ENCODE data around the gene STARD9.

Gene STARD9

DNA sequence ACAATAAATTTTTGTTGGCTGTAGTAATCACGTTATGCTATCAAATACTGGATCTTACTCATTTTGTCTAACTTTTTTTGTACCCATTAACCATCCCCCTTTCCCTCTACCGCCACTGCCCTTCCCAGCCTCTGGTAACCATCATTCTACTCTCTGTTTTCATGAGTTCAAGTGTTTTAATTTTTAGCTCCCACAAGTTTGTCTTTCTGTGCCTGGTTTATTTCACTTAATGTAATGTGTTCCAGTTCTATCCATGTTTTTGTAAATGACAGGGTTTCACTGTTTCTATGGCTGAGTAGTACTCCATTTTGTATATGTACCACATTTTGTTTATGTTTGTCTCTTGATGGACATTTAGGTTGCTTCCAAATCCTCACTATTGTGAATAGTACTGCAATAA is 52.1 kb downstream of the STARD9 start:
- no peak for DNase-seq

DNA sequence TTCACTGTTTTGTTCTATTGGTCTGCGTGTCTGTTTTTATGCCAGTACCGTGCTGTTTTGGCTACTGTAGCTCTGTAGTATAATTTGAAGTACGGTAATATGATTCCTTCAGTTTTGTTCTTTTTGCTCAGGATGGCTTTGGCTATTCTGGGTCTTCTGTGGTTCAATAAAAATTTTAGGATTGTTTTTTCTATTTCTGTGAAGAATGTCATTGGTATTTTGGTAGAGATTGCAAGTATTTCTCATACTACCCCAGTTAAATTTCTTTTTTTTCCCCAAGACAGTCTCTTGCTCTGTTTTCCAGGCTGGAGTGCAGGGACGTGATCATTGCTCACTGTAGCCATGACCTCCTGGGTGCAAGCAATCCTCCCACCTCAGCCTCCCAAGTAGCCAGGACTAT is 53.4 kb downstream of the STARD9 start:
- DNase-seq = no peak

DNA sequence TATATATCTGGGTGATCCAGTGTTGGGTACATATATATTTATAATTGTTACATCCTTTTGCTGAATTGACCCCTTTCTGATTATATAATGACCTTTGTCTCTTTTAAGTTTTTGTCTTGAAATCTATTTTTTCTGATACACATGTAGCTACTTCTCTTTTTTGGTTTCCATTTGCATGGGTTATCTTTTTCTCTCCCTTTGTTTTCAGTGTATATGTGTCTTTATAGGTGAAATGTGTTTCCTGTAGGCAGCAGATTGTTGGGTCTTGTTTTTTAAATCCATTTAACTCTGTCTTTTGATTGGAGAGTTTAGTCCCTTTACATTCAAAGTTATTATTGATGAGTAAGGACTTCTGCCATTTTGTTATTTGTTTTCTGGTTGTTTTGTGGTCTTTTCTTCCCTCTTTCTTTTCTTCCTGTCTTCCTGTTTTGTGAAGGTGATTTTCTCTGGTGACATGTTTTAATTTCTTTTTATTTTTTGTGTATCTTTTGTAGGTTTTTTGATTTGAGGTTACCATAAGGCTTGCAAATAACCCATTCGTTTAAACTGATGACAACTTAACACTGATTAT is 56.8 kb downstream of the STARD9 start:
- DNase-seq = no peak

DNA sequence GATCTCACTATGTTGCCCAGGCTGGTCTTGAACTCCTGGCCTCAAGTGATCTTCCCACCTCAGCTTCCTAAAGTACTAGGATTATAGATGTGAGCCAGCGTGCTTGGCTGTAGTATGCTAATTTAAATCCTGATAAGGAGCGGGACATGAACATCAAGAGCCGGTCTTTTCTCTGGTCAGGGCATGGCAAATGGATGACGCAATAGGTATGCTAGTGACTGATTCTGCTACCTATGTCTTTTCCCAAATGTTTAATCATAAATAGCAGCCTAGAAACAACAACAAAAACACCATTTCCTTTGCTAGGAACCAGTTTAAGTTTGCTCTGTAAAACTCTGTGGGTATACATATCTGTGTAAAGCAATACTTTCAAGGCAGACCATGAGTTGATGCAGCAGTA is 64.7 kb downstream of the STARD9 start:
- DNase-seq = no peak

DNA sequence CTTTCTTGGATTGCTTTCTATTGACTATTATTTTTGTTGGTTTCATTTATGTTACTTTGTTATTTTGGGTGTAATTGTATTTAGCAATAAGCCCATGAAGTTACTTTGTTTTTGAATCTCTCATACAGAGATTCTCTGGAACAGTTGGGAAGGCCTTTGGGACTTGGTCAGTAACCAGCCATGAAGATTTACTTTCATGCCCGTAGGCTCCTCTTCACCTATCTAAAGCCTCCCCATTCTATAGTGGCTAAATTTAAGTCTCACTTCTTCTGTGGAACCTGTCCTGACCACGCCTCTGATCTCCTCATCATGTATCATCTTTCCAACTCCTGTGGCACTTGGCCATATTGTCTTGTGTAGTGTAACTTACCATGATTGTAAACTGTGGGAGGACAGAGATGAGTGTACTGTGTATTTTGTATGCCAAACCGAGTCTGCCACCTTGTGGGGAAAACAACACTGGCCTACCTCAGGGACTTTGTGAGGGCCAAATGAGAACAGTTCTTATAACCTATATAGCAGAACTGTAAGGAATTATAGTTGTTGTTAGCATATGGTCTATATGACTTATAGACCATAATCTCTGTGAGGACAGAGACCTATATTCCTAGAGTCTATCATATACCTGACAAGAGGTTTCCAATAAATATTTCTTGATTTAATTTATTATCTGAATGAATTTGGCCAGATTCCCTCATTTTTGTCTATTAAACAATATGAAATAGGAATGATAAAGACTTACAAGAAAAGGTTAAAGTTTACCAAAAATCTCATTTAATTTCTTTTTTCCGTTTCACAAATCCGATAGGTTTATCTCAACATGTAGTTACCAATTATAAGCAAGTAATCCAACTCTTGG is 75.0 kb downstream of the STARD9 start:
- DNase-seq = peak; percentile 71 to 81 (median 74)

DNA sequence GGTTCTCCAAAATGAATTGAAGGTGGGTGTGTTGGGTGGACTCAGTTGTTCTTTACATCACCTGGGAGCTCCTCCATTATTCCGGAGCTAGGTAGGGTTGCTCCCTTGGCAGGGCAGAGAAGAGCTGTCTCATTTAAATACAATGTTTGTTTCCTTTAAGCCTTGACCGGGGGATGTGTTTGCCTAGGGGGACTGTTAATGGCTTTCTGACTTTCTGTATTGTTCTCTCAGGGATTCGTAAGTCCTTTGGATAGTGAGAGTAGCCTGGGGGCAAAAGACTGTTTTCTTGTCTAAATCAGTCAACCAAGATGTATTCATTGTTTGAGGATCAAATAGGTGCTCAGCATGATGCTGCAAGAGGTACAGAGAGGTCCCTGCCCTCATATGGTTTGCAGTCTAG is 90.4 kb downstream of the STARD9 start:
- DNase-seq = no peak

DNA sequence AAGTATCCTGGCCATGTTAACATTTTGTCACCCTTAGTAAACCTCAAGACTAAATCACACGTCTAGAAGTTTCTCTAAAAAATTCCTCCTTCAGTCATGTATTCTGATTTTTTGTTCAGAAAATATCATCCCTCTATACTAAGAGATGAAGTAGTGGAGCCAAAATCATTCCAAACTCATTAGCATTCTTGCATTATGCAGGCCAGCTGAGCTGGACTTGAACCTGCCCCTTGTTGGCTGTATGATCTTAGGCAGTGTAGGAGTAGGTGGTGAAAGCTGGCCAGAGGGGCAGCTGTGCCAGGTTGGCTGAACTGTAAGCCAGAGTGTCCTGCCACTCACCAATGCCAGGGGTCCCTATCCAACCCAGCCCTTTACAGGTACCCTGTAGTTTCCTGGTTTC is 92.4 kb downstream of the STARD9 start:
- no peak for DNase-seq

DNA sequence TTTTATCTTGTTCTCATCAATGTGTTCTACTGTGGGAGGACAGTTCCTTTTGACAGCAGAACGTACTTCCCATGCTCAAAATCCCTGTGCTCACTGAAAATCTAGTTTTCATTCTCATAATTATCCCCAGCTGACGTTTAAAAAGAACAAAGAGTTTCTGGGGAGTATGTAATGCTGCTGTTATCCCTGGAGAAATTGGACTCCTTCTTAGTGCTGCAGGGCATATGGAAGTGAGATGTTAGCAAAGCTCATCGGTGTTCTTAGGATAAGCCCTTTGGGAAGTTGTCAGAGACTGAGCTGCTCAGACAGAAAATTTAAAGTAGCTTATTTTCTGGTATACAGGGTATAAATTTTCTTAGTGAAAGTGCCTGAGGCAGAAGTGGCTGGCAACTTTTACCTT is 95.0 kb downstream of the STARD9 start:
- DNase-seq = no peak

DNA sequence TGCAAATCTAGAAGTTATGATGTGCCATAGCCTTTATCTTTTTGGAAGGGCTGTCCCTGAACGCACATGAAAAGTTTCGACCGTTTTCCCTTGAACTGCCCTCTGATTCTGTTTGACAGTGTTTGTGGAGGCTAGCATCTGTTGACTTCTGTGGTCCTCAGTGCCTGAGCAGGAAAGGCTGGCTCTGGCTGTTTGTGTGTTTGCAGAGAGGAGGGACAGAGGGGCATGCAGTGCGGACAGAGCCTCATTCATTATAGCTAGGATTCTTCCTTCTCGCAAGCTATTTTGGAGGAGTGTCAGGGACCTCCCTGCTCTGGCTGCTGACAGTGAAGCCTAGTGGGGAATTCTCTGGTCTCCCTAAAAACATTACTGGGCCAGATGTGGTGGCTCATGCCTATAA is 97.0 kb downstream of the STARD9 start:
- DNase-seq = no peak

DNA sequence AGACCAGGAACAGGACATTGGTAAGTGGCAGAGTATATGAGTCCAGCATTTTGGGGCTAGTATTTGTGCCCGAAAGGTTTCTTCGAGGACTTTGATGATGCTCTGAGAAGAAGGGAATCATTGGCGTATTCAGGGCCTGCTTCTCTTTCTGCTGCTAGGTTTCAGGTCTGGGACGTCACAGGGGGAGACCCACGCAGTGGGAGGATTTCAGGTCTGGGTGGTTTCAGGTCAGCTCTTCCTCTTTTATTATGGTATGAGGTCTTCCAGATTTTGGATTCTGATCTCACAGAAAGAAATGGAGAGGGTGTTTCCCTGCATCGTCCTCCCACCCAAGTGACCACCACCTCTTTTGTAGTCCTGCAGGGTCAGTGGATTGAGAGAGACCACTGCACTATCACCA is 99.1 kb downstream of the STARD9 start:
- no peak for DNase-seq

DNA sequence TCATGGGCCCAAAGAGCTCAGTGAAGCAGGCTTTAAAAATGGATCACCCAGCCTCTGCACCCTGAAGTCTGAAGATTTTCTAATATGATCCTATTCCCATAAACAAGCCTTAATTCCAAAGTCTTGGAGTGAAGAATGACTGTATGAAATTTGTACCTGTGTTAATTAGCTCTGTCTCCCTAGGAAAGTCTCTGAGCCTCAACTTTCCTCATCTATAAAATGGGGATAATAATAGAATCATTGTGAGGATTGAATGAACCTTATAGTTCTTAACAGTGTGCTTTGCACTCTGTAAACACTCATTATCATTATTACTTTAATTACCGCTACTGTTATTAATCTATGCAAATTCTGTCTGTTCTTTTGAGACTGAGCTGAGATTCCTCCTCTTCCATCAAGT is 99.6 kb downstream of the STARD9 start:
- DNase-seq = no peak

DNA sequence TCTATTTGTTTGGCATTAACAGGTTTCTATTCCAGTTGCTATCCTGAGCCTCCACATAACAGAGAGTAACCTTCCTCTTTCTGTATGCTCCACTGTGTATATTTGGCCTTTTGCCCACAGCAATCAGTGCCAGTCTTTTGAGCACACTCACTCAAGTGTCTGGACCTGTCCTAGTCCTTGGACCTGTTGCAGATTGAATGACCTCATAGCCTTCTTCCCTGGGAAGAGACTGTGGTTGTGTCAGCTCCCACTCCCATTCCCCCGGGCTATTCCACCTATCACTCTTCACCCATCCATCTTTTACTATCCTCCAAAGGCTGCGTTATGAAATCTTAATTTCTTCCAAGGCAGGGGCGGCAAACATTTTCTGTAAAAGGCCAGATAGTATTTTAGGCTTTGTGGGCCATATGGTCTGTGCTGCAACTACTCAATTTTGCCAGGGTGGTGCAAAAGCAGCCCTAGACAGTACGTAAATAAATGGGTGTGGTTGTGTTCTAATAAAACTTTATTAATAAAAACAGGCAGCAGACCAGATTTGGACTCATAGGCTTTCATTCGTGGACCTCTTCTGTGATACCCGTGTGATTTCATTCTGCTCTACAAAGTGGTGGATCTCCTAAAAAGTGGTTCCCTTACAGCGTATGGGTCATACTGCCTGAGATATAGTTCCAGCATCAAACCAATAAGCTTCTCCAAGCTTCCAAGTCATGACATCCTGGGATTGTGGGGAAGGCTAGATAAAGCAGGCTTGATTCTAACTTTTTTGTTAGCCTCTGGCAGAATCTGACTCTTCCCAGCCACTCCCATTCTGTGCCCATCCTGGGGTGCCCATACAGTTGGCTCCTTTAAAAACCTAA is 104.1 kb downstream of the STARD9 start:
- DNase-seq = peak in 2 of 4 experiments; percentile 7 to 15

DNA sequence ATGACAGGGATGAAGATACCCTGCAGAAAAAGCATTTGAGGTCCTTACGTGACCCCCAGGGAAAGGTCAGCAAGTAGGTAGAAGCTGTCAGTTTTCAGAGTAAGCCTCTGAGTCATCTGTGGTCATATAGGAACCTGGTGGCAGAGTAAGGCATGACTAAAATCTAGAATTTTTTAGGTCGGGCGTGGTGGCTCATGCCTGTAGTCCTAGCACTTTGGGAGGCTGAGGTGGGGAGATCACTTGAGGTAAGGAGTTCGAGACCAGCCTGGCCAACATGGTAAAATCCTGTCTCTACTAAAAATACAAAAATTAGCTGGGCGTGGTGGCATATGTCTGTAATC is 104.7 kb downstream of the STARD9 start:
- peak in 1 of 4 experiments; percentile 9 for DNase-seq

DNA sequence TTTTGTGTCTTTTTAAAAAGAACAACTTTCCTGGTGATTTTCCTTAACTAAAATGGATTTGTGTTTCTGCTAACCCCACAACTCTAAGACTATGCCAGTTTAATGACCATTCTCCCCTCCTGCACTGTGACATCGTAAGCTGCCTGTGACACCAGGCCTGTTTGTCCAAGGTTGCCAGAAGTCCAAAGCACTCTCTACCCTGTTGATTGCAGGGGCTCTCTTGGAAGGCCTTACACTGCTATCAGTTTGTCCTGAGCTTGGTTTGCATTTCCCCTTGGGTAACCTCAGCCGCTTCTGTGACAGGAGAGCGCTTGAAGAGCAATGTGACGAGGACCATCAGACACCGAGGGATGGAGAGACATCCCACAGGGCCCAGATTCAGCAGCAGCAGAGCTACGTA is 105.7 kb downstream of the STARD9 start:
- DNase-seq = no peak

DNA sequence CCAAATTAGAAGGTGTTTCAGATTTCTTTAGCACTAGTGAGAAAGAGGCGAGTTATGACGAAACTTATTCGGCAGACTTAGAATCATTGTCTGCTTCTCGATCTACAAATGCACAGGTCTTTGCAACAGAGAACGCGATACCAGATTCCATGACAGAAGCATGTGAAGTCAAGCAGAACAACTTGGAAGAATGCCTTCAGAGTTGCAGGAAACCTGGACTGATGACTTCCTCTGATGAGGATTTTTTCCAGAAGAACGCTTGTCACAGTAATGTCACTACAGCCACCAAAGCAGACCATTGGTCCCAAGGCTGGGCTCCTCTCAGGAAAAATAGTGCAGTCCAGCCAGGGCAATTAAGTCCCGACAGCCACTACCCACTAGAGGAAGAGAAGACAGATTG is 110.9 kb downstream of the STARD9 start:
- no peak for DNase-seq

DNA sequence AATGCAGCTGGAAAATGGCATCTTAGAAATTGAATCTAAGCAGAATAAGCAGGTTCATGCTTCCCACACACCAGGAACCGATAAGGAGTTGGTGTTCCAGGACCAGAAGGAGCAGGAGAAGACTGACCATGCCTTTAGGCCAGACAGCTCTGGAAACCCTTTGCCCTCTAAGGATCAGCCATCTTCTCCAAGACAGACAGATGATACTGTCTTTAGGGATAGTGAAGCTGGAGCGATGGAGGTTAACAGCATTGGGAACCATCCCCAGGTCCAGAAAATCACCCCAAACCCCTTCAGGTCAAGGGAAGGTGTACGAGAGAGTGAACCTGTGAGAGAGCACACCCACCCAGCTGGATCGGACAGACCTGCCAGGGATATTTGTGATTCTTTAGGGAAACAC is 112.3 kb downstream of the STARD9 start:
- no peak for DNase-seq

DNA sequence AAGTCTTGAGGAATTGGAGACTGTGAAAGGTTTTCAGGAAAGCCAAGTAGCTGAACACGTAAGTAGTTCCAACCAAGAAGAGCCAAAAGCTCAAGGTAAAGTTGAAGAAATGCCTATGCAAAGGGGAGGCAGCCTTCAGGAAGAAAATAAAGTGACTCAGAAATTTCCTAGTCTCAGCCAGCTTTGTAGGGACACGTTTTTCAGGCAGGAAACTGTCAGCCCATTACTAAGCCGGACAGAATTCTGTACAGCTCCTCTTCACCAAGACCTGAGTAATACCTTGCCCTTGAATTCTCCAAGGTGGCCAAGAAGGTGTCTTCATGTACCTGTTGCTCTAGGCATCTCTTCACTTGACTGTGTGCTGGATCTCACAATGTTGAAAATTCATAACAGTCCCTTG is 112.9 kb downstream of the STARD9 start:
- DNase-seq = no peak

DNA sequence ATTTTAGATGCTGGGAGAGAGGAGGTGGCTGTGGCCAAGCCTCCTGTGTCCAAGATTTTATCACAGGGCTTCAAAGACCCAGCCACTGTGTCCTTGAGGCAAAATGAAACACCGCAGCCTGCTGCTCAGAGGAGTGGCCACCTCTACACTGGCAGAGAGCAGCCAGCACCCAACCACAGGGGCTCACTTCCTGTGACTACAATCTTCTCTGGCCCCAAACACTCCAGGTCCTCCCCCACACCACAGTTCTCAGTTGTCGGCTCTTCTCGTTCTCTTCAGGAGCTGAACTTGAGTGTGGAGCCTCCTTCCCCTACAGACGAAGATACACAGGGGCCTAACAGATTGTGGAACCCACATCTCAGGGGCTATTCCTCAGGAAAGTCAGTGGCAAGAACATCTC is 115.9 kb downstream of the STARD9 start:
- DNase-seq = no peak

DNA sequence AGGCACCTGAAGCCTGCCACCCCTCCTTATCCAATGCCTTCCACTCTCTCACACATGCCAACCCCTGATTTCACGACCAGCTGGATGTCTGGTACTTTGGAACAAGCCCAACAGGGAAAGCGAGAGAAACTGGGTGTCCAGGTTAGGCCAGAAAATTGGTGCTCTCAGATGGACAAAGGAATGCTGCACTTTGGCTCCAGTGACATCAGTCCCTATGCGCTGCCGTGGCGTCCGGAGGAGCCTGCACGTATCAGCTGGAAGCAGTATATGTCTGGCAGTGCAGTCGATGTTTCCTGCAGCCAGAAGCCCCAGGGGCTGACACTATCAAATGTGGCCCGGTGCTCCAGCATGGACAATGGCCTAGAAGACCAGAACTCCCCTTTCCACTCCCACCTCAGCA is 116.4 kb downstream of the STARD9 start:
- no peak for DNase-seq

DNA sequence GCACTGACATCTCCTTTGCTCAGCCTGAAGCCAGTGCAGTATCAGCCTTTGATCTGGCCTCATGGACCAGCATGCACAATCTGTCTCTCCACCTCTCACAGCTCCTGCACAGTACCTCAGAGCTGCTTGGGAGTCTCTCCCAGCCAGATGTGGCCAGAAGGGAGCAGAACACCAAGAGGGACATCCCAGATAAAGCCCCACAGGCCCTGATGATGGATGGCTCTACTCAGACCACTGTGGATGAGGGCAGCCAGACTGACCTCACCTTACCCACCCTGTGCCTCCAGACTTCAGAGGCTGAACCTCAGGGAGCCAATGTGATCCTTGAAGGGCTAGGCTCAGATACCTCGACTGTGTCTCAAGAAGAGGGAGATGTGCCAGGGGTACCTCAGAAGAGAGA is 117.1 kb downstream of the STARD9 start:
- no peak for DNase-seq

DNA sequence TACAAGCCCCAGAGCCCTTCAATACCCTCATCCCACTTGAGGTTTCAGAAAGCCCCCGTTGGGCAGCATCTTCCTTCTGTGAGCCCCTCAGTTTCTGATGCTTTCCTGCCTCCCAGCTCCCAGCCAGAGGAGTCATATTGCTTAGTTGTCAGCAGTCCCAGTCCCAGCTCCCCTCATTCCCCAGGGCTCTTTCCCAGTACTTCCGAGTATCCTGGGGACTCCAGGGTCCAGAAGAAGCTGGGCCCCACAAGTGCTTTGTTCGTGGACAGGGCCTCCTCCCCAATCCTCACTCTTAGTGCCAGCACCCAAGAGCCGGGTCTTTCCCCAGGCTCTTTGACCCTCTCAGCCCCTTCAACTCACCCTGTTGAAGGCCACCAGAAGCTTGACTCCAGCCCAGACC is 117.6 kb downstream of the STARD9 start:
- no peak for DNase-seq

DNA sequence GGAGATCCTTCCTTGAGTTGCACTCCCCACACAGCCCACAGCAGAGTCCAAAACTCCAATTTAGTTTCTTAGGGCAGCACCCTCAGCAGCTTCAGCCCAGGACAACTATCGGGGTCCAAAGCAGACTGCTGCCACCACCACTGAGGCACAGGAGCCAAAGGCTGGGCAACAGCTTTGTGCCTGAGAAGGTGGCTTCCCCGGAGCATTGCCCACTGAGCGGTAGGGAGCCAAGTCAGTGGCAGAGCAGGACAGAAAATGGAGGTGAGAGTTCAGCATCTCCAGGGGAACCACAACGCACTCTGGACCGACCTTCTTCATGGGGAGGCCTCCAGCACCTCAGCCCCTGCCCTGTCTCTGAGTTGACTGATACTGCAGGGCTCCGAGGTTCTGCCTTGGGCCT is 118.1 kb downstream of the STARD9 start:
- no peak for DNase-seq

DNA sequence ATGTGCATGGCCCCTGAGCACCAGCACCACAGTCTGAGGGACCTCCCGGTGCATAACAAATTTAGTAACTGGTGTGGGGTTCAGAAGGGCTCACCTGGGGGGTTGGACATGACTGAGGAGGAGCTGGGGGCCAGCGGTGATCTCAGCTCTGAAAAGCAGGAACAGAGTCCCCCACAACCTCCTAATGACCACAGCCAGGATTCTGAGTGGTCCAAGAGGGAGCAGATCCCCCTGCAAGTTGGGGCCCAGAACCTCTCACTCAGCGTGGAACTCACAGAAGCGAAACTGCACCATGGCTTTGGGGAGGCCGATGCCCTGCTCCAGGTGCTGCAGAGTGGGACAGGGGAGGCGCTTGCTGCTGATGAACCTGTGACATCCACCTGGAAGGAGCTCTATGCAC is 118.5 kb downstream of the STARD9 start:
- DNase-seq = no peak

DNA sequence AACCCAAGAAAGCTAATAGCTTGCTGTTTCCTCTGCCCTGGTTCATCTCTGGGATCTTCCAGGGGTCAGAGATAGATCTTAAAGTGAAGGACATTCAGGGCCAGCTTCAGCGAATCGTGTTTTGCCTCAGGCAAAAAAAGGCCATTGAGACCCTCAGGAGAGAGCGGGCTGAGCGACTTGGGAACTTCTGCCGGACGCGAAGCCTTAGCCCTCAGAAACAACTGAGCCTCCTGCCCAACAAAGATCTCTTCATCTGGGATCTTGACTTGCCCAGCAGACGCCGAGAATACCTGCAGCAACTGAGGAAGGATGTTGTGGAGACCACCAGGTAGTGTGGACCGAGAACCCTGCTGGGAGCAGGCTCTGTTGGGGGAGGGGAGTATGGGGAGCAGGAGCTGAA is 119.0 kb downstream of the STARD9 start:
- DNase-seq = no peak

Measured in suppressor macrophage (primary cell).